ENCODE measurements around the gene XPO4.

Gene XPO4

DNA sequence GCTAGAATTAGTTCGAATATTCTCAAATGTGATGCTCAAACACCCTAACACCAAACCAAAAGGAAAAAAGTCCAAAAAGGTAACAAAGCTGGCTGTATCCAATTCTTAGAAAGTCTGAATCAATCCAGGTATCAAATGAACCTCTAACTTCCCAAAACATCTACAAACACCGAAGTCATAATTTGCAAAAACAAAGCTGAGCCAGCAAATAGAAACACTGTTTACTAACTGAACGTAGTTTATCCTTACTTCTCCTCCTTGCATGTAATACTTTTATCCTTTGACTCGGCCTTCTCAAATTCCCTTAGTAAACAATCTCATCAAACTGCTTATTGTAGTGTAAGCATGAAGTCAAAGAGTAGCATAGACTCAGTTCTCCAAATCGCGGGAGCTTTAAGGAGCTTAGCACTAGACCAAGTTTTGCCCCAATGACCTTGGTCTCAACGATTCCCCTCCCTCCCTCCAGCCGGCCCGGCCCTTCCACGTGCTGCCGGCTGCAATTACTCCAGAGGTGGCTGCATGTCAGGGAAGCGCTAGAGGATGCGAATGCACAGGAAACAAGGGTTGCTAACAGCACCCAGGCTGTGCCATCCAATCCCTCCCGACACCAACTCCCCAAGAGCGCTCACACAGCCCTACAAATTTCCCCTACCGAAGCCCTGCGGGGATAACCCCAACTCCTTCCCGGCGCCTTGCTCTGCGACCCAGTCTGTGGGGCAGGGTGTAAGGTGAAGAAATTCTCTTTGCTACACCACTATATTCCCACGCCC lies 693 bp downstream of the XPO4 start:
- TF ChIP-seq, protein P1, sequence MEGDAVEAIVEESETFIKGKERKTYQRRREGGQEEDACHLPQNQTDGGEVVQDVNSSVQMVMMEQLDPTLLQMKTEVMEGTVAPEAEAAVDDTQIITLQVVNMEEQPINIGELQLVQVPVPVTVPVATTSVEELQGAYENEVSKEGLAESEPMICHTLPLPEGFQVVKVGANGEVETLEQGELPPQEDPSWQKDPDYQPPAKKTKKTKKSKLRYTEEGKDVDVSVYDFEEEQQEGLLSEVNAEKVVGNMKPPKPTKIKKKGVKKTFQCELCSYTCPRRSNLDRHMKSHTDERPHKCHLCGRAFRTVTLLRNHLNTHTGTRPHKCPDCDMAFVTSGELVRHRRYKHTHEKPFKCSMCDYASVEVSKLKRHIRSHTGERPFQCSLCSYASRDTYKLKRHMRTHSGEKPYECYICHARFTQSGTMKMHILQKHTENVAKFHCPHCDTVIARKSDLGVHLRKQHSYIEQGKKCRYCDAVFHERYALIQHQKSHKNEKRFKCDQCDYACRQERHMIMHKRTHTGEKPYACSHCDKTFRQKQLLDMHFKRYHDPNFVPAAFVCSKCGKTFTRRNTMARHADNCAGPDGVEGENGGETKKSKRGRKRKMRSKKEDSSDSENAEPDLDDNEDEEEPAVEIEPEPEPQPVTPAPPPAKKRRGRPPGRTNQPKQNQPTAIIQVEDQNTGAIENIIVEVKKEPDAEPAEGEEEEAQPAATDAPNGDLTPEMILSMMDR (IDR thresholded peaks at IDR 0.05): no peak

DNA sequence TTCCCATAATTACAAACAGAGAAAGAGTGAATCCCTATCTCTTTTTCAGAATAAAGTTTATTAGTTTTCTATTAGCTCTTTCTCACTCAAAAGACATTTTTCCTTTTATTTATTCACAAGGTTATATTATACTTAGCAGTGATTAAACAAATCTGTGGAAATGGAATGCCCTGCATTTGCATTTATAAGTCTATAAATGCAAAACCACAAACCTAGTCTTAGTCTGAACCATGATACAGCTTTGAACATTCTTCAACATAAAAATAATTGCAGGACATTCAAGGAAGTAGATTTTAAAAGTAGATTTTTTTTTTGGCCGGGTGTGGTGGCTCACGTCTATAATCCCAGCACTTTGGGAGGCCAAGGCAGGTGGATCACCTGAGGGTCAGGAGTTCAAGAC lies 8.3 kb downstream of the XPO4 start:
- TF ChIP-seq, protein P1 (IDR thresholded peaks at IDR 0.05): no peak

DNA sequence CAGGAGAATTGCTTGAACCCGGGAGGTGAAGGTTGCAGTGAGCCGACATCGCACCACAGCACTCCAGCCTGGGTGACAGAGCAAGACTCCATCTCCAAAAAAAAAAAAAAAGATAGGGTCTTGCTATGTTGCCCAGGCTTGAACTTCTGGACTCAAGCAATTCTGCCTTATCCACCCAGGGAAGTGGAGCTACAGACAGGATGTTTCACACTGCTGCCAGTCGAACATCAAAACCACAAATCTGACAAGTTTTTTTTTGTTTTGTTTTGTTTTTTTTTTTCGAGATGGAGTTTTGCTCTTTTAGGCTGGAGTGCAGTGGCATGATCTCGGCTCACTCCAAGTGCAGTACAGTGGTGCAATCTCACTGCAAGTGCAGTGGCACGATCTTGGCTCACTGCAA lies 10.8 kb downstream of the XPO4 start:
- TF ChIP-seq, protein P1 (IDR thresholded peaks at IDR 0.05): no peak

DNA sequence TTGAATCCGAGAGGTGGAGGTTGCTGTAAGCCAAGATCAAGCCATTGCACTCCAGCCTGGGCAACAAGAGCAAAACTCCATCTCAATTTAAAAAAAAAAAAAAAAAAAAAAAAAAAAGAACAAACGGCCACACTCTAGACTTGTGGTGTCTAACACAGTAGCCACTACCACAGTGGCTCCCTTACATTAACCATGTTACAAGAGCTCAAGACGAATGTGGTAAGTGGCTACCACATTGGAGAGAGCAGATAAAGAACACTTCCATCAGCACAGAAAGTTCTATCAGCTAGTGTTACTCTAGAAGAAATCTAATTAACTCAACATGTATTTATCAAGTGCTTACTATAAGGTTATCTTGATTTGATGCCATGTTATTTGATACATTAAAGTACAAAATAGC lies 11.5 kb downstream of the XPO4 start:
- TF ChIP-seq, protein P1 (IDR thresholded peaks at IDR 0.05): no peak

DNA sequence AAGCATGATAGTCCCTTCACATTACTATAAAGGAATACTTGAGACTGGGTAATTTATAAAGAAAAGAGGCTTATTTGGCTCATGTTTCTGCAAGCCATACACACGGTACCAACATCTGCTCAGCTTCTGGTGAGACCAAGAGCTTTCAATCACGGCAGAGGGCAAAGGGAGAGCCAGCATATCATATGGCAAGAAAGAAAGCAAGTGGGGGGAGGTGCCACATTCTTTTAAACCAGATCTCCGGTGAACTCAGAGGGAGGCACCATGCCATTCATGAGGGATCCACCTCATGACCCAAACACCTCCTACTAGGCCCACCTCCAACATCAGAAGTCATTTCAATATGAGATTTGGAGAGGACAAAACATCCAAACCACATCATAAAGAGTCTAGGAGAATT lies 20.3 kb downstream of the XPO4 start:
- TF ChIP-seq, protein P1 (IDR thresholded peaks at IDR 0.05): no peak

DNA sequence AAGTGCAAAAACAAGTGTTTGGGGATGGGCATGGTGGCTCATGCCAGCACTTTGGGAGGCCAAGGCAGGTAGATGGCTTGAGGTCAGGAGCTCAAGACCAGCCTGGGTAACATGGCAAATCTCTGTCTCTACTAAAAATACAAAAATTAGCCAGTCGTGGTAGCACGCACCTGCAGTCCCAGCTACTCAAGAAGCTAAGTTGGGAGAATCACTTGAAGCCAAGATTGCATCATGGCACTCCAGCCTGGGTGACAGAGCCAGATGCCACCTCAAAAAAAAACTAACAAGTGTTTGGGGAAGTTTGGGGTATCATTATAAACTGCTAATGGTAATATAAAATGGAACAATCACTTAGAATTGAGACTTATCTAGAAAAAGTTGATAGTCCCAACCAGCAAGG lies 24.6 kb downstream of the XPO4 start:
- TF ChIP-seq, protein P1 (IDR thresholded peaks at IDR 0.05): no peak

DNA sequence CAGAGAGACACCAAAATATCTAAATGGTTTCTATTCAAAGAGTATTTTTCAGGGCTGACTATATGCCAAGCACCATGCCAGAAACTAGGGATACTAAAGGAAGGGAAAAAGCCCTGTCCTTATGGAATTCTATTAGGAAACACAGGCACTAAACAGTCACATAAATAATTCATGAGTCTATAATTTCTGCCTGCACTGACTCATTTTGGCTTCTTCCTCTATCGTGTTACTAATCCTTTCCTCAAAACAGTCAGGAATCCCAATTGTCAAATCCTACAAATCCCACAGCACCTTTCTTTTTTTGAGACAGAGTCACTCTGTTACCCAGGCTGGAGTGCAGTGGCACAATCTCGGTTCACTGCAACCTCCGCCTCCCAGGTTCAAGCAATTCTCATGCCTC lies 29.2 kb downstream of the XPO4 start:
- TF ChIP-seq, protein P1 (IDR thresholded peaks at IDR 0.05): no peak

DNA sequence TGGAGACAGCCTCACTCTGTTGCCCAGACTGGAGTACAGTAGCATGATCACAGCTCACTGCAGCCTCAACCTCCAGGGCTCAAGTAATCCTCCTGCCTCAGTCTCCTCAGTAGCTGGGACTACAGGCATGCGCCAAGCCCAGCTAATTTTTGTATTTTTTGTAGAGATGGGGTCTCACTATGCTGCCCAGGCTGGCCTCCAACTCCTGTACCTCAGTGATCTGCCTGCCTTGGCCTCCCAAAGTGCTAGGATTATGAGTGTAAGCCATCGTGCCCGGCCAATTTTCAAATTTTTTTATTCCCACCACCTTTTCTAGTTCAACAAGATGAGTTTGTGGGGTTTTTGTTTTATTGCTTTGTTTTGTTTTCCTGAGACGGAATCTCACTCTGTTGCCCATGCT lies 31.7 kb downstream of the XPO4 start:
- TF ChIP-seq, protein P1 (IDR thresholded peaks at IDR 0.05): no peak
